ENCODE measurements around the gene HLA-DQA1. TPM values are rescaled to one million over a fixed set of nuclear protein-coding genes. Genes with fewer than 3 reads are reported as not detected.

HLA-DQA1 gene
- total and polyA plus RNA-seq, 4 donors, result 9.3 to 46.2 (median 32.7) TPM

- H3K27me3 ChIP-seq (ENCODE audit: control insufficient read depth in 1 of 2, insufficient read depth in 2 of 2, low read length in 1 of 2), result no peaks in the 10 kb centered on the region
- WGBS, 2 donors, result 0% methylated on average over 3 of the region's 3 CpGs
- H3K36me3 ChIP-seq (ENCODE audit: control insufficient read depth in 1 of 2, insufficient read depth in 2 of 2, low read length in 1 of 2), result no peaks in the 10 kb centered on the region
- no peaks in the 10 kb centered on the region for H3K4me1 ChIP-seq (ENCODE audit: control insufficient read depth in 1 of 2, insufficient read depth in 2 of 2, low read length in 2 of 2)
- H3K27ac ChIP-seq (ENCODE audit: low read depth in 1 of 2, low read length in 2 of 2), result no peak overlapping the region
- H3K9me3 ChIP-seq (ENCODE audit: control insufficient read depth, low read length), result no peaks in the 10 kb centered on the region
- no peak overlapping the region for H3K4me3 ChIP-seq (ENCODE audit: low read length in 2 of 2)
- intact Hi-C loops (cut with DNase I), result no loop called here
- peak; percentile 66 for ATAC-seq (ENCODE audit: low FRiP score)
- DNase-seq, result no peak
Observed at GRCh38 chr6:32604434-32604877, 32.8 kb upstream of the HLA-DQA1 start.

DNA sequence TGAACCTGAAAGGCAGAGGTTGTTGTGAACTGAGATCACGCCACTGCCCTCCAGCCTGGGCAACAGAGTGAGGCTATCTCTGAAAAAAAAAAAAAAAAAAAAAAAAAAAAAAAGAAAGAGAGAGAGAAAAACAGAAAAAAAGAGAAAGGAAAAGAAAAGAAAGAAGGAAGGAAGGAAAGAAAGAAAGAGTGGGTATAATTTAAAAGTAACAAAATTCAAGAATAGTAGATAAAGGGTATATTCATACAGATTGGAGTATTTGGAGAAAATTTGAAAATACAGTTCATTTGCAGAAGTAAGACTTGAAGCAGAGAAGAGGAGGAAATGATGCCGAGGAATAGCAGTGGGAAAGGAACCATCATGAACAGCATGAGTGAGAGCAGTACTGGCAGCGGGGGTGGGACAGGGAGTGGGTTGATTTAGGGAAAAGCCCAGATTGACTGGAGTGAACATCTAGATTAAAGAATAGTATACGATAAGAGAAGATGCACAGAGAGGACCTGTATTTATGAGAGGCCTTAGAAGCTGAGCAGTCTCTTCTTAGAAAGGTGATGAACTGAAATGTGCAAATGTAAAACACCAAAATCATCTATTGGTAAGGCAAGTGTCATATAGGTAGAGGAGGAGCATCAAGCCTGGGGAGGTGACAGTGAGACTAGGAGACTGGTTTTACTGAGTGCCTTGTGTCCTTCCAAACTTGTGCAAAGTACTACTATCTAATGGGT, 29.8 kb upstream of the HLA-DQA1 start:
- no peaks in the 10 kb centered on the region for H3K27me3 ChIP-seq (ENCODE audit: control insufficient read depth in 1 of 2, insufficient read depth in 2 of 2, low read length in 1 of 2)
- no peak for ATAC-seq (ENCODE audit: low FRiP score)
- H3K4me1 ChIP-seq (ENCODE audit: control insufficient read depth in 1 of 2, insufficient read depth in 2 of 2, low read length in 2 of 2), result no peaks in the 10 kb centered on the region
- 57 to 67% methylated on average over 3 to 4 of the region's 4 CpGs for WGBS, 2 donors
- no peaks in the 10 kb centered on the region for H3K9me3 ChIP-seq (ENCODE audit: control insufficient read depth, low read length)
- H3K4me3 ChIP-seq (ENCODE audit: low read length in 2 of 2), result no peak overlapping the region
- intact Hi-C loops (cut with DNase I), result no loop called here
- H3K27ac ChIP-seq (ENCODE audit: low read depth in 1 of 2, low read length in 2 of 2), result no peak overlapping the region
- DNase-seq, result no peak
- H3K36me3 ChIP-seq (ENCODE audit: control insufficient read depth in 1 of 2, insufficient read depth in 2 of 2, low read length in 1 of 2), result no peaks in the 10 kb centered on the region

DNA sequence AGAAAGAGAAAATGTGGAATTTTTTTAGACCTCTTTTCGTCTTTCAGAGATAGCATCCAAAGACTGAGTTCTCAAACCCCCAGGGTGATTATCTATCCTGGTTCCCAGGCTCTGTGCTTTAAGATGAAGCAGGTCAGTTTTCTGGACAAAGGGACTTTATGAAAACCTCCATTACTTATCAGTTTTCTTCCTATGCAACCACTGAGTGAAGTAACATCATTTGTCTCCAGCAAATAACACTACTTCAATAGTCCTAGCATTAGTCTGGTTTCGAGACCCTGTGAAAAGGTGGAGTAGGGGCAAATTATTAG, 29.3 kb upstream of the HLA-DQA1 start:
- Histone ChIP-seq H3K36me3 (ENCODE audit: control insufficient read depth in 1 of 2, insufficient read depth in 2 of 2, low read length in 1 of 2) (no peaks in the 10 kb centered on the region), H3K9me3 (ENCODE audit: control insufficient read depth, low read length) (no peaks in the 10 kb centered on the region)
- WGBS, 2 donors, result 41 to 42% methylated on average over 2 of the region's 2 CpGs

DNA sequence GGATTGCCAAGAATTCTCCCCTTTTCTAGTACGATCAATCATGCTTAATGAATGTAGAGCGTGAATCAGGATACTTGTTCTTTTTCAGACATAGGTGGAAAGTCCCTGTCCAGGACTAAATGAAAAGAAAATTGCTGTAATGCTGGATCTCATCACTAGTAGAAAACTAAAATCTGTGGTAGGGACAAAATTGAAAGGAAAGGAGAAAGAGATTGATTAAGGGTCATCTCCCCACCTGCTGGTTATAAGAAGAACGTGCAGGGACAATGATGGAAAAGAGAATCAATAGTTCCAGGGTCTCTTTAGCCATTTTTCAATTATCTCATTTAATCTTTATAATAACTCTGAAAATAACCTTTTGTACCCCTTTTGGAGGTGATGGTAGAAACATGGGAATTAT, 28.8 kb upstream of the HLA-DQA1 start:
- Histone ChIP-seq H3K27ac (ENCODE audit: low read depth in 1 of 2, low read length in 2 of 2) (no peak overlapping the region), H3K36me3 (ENCODE audit: control insufficient read depth in 1 of 2, insufficient read depth in 2 of 2, low read length in 1 of 2) (no peaks in the 10 kb centered on the region), H3K4me3 (ENCODE audit: low read length in 2 of 2) (no peak overlapping the region), H3K27me3 (ENCODE audit: control insufficient read depth in 1 of 2, insufficient read depth in 2 of 2, low read length in 1 of 2) (no peaks in the 10 kb centered on the region), H3K9me3 (ENCODE audit: control insufficient read depth, low read length) (no peaks in the 10 kb centered on the region), H3K4me1 (ENCODE audit: control insufficient read depth in 1 of 2, insufficient read depth in 2 of 2, low read length in 2 of 2) (no peaks in the 10 kb centered on the region)
- 30 to 33% methylated on average over 3 of the region's 3 CpGs for WGBS, 2 donors
- ATAC-seq (ENCODE audit: low FRiP score), result no peak
- intact Hi-C loops (cut with DNase I), result no loop called here
- DNase-seq, result no peak

More for the DNA sequence above, 29.3 kb upstream of the HLA-DQA1 start:
- H3K27ac ChIP-seq (ENCODE audit: low read depth in 1 of 2, low read length in 2 of 2), result no peak overlapping the region
- no peak overlapping the region for H3K4me3 ChIP-seq (ENCODE audit: low read length in 2 of 2)
- no peak for DNase-seq
- no peaks in the 10 kb centered on the region for H3K27me3 ChIP-seq (ENCODE audit: control insufficient read depth in 1 of 2, insufficient read depth in 2 of 2, low read length in 1 of 2)
- H3K4me1 ChIP-seq (ENCODE audit: control insufficient read depth in 1 of 2, insufficient read depth in 2 of 2, low read length in 2 of 2), result no peaks in the 10 kb centered on the region
- intact Hi-C loops (cut with DNase I), result no loop called here
- no peak for ATAC-seq (ENCODE audit: low FRiP score)

- DNase-seq (no peak), ATAC-seq (ENCODE audit: low FRiP score) (no peak)
- no peak overlapping the region for H3K4me3 ChIP-seq (ENCODE audit: low read length in 2 of 2)
- WGBS, 2 donors, result 52 to 58% methylated on average over 3 of the region's 3 CpGs
- intact Hi-C loops (cut with DNase I), result no loop called here
- no peaks in the 10 kb centered on the region for H3K36me3 ChIP-seq (ENCODE audit: control insufficient read depth in 1 of 2, insufficient read depth in 2 of 2, low read length in 1 of 2)
- H3K4me1 ChIP-seq (ENCODE audit: control insufficient read depth in 1 of 2, insufficient read depth in 2 of 2, low read length in 2 of 2), result no peaks in the 10 kb centered on the region
- H3K27ac ChIP-seq (ENCODE audit: low read depth in 1 of 2, low read length in 2 of 2), result no peak overlapping the region
- no peaks in the 10 kb centered on the region for H3K27me3 ChIP-seq (ENCODE audit: control insufficient read depth in 1 of 2, insufficient read depth in 2 of 2, low read length in 1 of 2)
- H3K9me3 ChIP-seq (ENCODE audit: control insufficient read depth, low read length), result no peaks in the 10 kb centered on the region
Observed at GRCh38 chr6:32609391-32609730, 27.8 kb upstream of the HLA-DQA1 start.

DNA sequence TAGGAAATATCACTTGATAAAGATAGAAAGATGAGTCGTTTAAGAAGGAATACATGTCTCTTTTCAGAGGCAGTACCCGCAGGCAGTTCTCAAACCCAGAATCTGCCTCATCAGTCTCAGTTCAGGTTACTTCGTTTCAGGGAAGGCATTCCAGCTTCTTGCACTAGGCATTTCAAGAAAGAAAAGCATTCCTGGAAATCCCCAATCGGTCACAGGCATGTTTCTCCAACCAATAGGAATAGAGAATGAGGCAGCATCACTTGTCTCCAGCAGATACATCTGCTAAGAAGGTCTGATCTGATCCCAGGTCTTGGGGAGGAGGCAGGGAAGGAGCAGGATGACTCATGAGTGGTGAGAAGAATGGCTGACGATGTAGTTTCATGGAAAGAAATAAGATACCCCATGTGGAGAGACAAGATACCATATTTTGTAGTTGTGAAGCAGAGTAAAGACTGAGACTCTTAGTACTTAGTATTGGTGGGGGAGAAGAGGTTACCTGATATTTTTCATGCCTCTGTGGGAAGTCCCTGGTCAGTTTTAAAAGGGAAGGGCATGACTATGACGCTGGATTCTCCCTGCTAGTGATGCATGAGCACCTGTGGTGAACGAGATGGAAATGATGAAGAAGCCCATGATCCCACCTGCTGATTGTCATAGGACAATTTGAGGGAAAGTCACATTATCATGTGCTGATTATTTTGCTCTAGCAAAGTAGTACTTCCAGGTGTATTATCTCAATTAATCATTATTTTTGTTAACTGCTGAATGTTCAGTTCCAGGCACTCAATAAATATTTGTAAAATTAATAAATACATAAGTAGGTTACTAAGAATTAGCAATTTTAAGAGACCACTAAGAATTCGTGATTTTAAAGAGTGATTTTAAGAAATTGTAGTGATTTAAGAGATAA, 27.2 kb upstream of the HLA-DQA1 start:
- 12 to 14% methylated on average over 8 of the region's 8 CpGs for WGBS, 2 donors
- no peaks in the 10 kb centered on the region for H3K9me3 ChIP-seq (ENCODE audit: control insufficient read depth, low read length)
- H3K27ac ChIP-seq (ENCODE audit: low read depth in 1 of 2, low read length in 2 of 2), result no peak overlapping the region
- intact Hi-C loops (cut with DNase I), result no loop called here
- H3K4me1 ChIP-seq (ENCODE audit: control insufficient read depth in 1 of 2, insufficient read depth in 2 of 2, low read length in 2 of 2), result no peaks in the 10 kb centered on the region
- DNase-seq (no peak), ATAC-seq (ENCODE audit: low FRiP score) (peak; percentile 91)
- H3K27me3 ChIP-seq (ENCODE audit: control insufficient read depth in 1 of 2, insufficient read depth in 2 of 2, low read length in 1 of 2), result no peaks in the 10 kb centered on the region
- no peak overlapping the region for H3K4me3 ChIP-seq (ENCODE audit: low read length in 2 of 2)
- H3K36me3 ChIP-seq (ENCODE audit: control insufficient read depth in 1 of 2, insufficient read depth in 2 of 2, low read length in 1 of 2), result no peaks in the 10 kb centered on the region

DNA sequence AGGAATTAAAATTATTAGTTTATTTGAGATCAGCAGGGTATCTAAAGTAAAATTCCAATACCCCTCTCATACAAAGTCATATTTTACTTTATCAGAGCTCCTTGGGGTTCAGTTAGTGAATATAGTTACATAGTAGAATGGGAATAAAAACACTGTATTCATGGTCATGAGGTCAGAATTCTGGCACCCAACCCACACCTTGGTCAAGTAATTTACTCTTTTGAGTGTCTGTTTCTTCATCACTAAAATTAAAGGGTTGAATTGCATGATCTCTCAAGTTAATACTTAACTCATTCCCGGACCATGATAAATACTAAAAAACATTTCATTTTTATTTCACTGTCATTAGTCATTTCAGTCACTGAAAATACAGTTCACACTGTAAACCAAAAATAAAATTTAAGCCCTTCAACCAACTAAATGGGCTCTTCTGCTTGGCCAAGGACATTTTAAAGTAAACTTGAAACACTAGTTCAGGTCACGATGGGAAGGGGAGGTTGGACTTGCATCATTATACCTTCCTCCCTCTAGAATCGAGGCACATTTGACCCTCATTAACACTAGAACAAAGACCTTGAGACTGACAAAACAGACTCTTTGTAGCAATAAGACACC, 26.4 kb upstream of the HLA-DQA1 start:
- 20 to 25% methylated on average over 3 of the region's 3 CpGs for WGBS, 2 donors
- H3K27ac ChIP-seq (ENCODE audit: low read depth in 1 of 2, low read length in 2 of 2), result no peak overlapping the region
- H3K4me1 ChIP-seq (ENCODE audit: control insufficient read depth in 1 of 2, insufficient read depth in 2 of 2, low read length in 2 of 2), result no peaks in the 10 kb centered on the region
- DNase-seq (no peak), ATAC-seq (ENCODE audit: low FRiP score) (no peak)
- H3K36me3 ChIP-seq (ENCODE audit: control insufficient read depth in 1 of 2, insufficient read depth in 2 of 2, low read length in 1 of 2), result no peaks in the 10 kb centered on the region
- H3K27me3 ChIP-seq (ENCODE audit: control insufficient read depth in 1 of 2, insufficient read depth in 2 of 2, low read length in 1 of 2), result no peaks in the 10 kb centered on the region
- no peak overlapping the region for H3K4me3 ChIP-seq (ENCODE audit: low read length in 2 of 2)
- H3K9me3 ChIP-seq (ENCODE audit: control insufficient read depth, low read length), result no peaks in the 10 kb centered on the region
- intact Hi-C loops (cut with DNase I), result no loop called here

- ATAC-seq (ENCODE audit: low FRiP score) (no peak), DNase-seq (no peak)
- Histone ChIP-seq H3K27me3 (ENCODE audit: control insufficient read depth in 1 of 2, insufficient read depth in 2 of 2, low read length in 1 of 2) (peaks cover 0 to 1% of the 10 kb centered on the region in 2 donors), H3K4me1 (ENCODE audit: control insufficient read depth in 1 of 2, insufficient read depth in 2 of 2, low read length in 2 of 2) (no peaks in the 10 kb centered on the region), H3K36me3 (ENCODE audit: control insufficient read depth in 1 of 2, insufficient read depth in 2 of 2, low read length in 1 of 2) (no peaks in the 10 kb centered on the region), H3K9me3 (ENCODE audit: control insufficient read depth, low read length) (peaks cover 2% of the 10 kb centered on the region), H3K27ac (ENCODE audit: low read depth in 1 of 2, low read length in 2 of 2) (no peak overlapping the region), H3K4me3 (ENCODE audit: low read length in 2 of 2) (no peak overlapping the region)
- intact Hi-C loops (cut with DNase I), result no loop called here
- 27 to 28% methylated on average over 6 of the region's 6 CpGs for WGBS, 2 donors
Observed at GRCh38 chr6:32613475-32613874, 23.7 kb upstream of the HLA-DQA1 start.
